CD8-positive, alpha-beta memory T cell (primary cell): ENCODE measurements around the gene CFAP47. TPM values are rescaled to one million over a fixed set of nuclear protein-coding genes. Genes with fewer than 3 reads are reported as not detected.
"Not testable (repeated sequence)": the region's sequence is repeated elsewhere in the genome, so short reads cannot be mapped to it uniquely, and the experiment has no call there.

Experiments used
- CTCF ChIA-PET: fragments of 350-600 bp; sonication (Branson Sonifier 250); formaldehyde crosslinking; loops from one replicate; lab custom pipeline; 2021; ENCODE audit warnings: antibody characterized with exemption; lab: Charles Lee
- POLR2A ChIA-PET: fragments of 350-600 bp; sonication (Branson Sonifier 250); formaldehyde crosslinking; loops from one replicate; lab custom pipeline; 2021; ENCODE audit warnings: antibody characterized with exemption; lab: Charles Lee
- DNase-seq, 5 donors: peaks; one replicate each; pipeline versions ENCODE4 v3.0.0 to v3.0.0-alpha.2; 2020 to 2022; ENCODE audit warnings: mixed read lengths in 1 of 5
- H3K27ac ChIP-seq: one replicate; pipeline ENCODE4 v1.7.0; 2013; ENCODE audit warnings: low read depth, mild to moderate bottlenecking, low read length, moderate library complexity
- H3K27me3 ChIP-seq: 2 replicates; pipeline ENCODE4 v1.7.0; 2013; ENCODE audit warnings: low read length, mild to moderate bottlenecking; ENCODE audit not compliant: insufficient read depth, poor library complexity, severe bottlenecking
- H3K36me3 ChIP-seq: 2 replicates; pipeline ENCODE4 v1.7.0; 2013; ENCODE audit warnings: mild to moderate bottlenecking, low read length, moderate library complexity; ENCODE audit not compliant: insufficient read depth
- H3K4me1 ChIP-seq: 2 replicates; pipeline ENCODE4 v1.7.0; 2013; ENCODE audit warnings: mild to moderate bottlenecking, low read length, moderate library complexity; ENCODE audit not compliant: insufficient read depth
- H3K4me3 ChIP-seq: 2 replicates; pipeline ENCODE4 v1.7.0; 2013; ENCODE audit warnings: mild to moderate bottlenecking, low read length
- H3K9me3 ChIP-seq: 2 replicates; pipeline ENCODE4 v1.7.0; 2013; ENCODE audit warnings: mild to moderate bottlenecking, low read length
- H3K27ac Mint-ChIP-seq, 8 donors: one replicate each; pipeline ENCODE4 v1.8.0; 2020 to 2021; ENCODE audit warnings: mixed read lengths in 8 of 8, mild to moderate bottlenecking in 6 of 8, inconsistent platforms in 3 of 8, moderate library complexity in 3 of 8
- H3K27me3 Mint-ChIP-seq, 2 donors: one replicate each; pipeline ENCODE4 v1.8.0; 2020 to 2021; ENCODE audit warnings: mixed read lengths in 2 of 2, mild to moderate bottlenecking in 1 of 2, moderate library complexity in 1 of 2
- H3K36me3 Mint-ChIP-seq, 3 donors: one replicate each; pipeline ENCODE4 v1.8.0; 2020 to 2021; ENCODE audit warnings: mixed read lengths in 3 of 3, inconsistent platforms in 1 of 3, mild to moderate bottlenecking in 1 of 3
- H3K4me1 Mint-ChIP-seq, 3 donors: one replicate each; pipeline ENCODE4 v1.8.0; 2020 to 2021; ENCODE audit warnings: mixed read lengths in 3 of 3, inconsistent platforms in 1 of 3, mild to moderate bottlenecking in 1 of 3
- H3K4me3 Mint-ChIP-seq, 7 donors: one replicate each; pipeline ENCODE4 v1.8.0; 2020 to 2021; ENCODE audit warnings: mixed read lengths in 7 of 7, mild to moderate bottlenecking in 6 of 7, moderate library complexity in 4 of 7, inconsistent platforms in 2 of 7
- H3K9me3 Mint-ChIP-seq, 5 donors: one replicate each; pipeline ENCODE4 v1.8.0; 2020 to 2022; ENCODE audit warnings: mixed read lengths in 5 of 5, mild to moderate bottlenecking in 3 of 5, moderate library complexity in 2 of 5, inconsistent platforms in 1 of 5
- polyA plus RNA-seq: library from polyadenylated mRNA; unstranded; fragments of 300-500 nt; fragmentation: Illumina TruSeq; gene quantifications from one replicate; pipeline ENCODE4 v1.2.3, GENCODE V29; 2021
- total RNA-seq, 2 experiments: library from RNA; stranded (reverse); gene quantifications; one replicate each; pipeline ENCODE4 v1.2.3, GENCODE V29; 2021

CFAP47 gene
- total and polyA plus RNA-seq, 3 experiments from 2014 or later: not detected

DNA sequence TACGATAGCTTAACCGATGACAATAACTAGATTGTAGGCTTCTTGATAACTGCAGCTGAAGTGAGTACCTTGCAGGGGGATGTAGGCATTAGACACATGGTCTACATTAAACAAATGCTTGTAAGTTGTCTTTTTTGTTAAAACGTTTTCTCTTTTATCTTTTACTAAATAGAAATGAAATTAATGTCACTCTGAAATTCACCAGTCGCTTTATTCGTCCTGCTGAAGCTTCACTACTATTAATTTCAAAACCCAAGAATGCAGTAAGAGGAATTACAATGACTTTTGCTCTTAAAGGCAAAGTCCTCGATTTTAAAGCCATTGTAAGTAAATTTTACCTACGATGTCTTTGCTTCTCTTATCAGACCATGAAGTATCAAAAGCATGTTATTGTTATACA lies 239.7 kb downstream of the CFAP47 start:
- POLR2A ChIA-PET: no interaction called here
- Histone ChIP-seq H3K36me3 (no peaks in the 10 kb centered on the region), H3K4me1 (no peaks in the 10 kb centered on the region), H3K27me3 (no peaks in the 10 kb centered on the region), H3K4me3 (no peak overlapping the region), H3K9me3 (no peaks in the 10 kb centered on the region), H3K27ac (no peak overlapping the region)
- no peak overlapping the region for H3K27ac Mint-ChIP-seq
- no peaks in the 10 kb centered on the region for H3K36me3 Mint-ChIP-seq
- no peaks in the 10 kb centered on the region for H3K4me1 Mint-ChIP-seq
- H3K4me3 Mint-ChIP-seq: no peak overlapping the region
- CTCF ChIA-PET: no interaction called here
- peaks cover 0 to 6% (median 0%) of the 10 kb centered on the region in 5 donors for H3K9me3 Mint-ChIP-seq
- no peak for DNase-seq
- H3K27me3 Mint-ChIP-seq: no peaks in the 10 kb centered on the region

GRCh38 chrX:36160081-36160480 lies 240.5 kb downstream of the CFAP47 start:
- no peaks in the 10 kb centered on the region for H3K4me1 ChIP-seq
- H3K9me3 ChIP-seq: no peaks in the 10 kb centered on the region
- no peaks in the 10 kb centered on the region for H3K27me3 ChIP-seq
- no peaks in the 10 kb centered on the region for H3K36me3 ChIP-seq
- Mint-ChIP-seq H3K4me3 (no peak overlapping the region), H3K27me3 (no peaks in the 10 kb centered on the region), H3K9me3 (peaks cover 0 to 6% (median 0%) of the 10 kb centered on the region in 5 donors), H3K36me3 (no peaks in the 10 kb centered on the region), H3K27ac (no peak overlapping the region), H3K4me1 (no peaks in the 10 kb centered on the region)
- no peak for DNase-seq
- H3K4me3 ChIP-seq: no peak overlapping the region
- ChIA-PET CTCF (no interaction called here), POLR2A (no interaction called here)
- H3K27ac ChIP-seq: no peak overlapping the region

DNA sequence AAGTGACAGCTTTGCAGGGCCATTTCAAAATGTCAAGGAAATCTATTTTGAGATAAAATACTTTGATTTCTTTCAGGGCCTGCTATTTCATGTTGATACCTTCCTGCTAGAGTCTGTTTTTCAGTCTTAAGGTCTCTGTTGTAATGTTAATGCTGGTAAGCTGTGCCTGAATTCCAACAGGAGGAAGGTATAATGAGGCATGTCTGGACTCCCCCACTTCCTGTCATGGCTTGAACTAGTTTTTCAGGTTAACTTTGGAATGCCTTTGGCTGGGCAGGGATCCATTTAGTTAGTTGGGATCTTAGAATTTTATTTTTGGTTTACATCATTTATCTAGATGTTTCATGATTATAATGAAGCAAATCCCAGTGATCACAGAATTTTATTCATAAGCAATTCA lies 279.0 kb downstream of the CFAP47 start:
- no peak overlapping the region for H3K4me3 Mint-ChIP-seq
- ChIA-PET CTCF (no interaction called here), POLR2A (no interaction called here)
- Histone ChIP-seq H3K4me3 (no peak overlapping the region), H3K27ac (no peak overlapping the region), H3K27me3 (no peaks in the 10 kb centered on the region), H3K9me3 (no peaks in the 10 kb centered on the region), H3K4me1 (no peaks in the 10 kb centered on the region), H3K36me3 (no peaks in the 10 kb centered on the region)
- DNase-seq: no peak
- no peak overlapping the region for H3K27ac Mint-ChIP-seq
- no peaks in the 10 kb centered on the region for H3K27me3 Mint-ChIP-seq
- H3K9me3 Mint-ChIP-seq: peaks cover 0 to 4% (median 0%) of the 10 kb centered on the region in 5 donors
- no peaks in the 10 kb centered on the region for H3K36me3 Mint-ChIP-seq
- H3K4me1 Mint-ChIP-seq: no peaks in the 10 kb centered on the region

GRCh38 chrX:36199928-36200327 lies 280.4 kb downstream of the CFAP47 start:
- Histone ChIP-seq H3K36me3 (no peaks in the 10 kb centered on the region), H3K9me3 (no peaks in the 10 kb centered on the region), H3K27me3 (no peaks in the 10 kb centered on the region), H3K27ac (no peak overlapping the region), H3K4me1 (no peaks in the 10 kb centered on the region), H3K4me3 (no peak overlapping the region)
- no peak for DNase-seq
- H3K4me3 Mint-ChIP-seq: no peak overlapping the region
- H3K27ac Mint-ChIP-seq: no peak overlapping the region
- ChIA-PET CTCF (no interaction called here), POLR2A (no interaction called here)
- H3K9me3 Mint-ChIP-seq: peaks cover 0 to 4% (median 0%) of the 10 kb centered on the region in 5 donors
- no peaks in the 10 kb centered on the region for H3K4me1 Mint-ChIP-seq
- H3K27me3 Mint-ChIP-seq: no peaks in the 10 kb centered on the region
- H3K36me3 Mint-ChIP-seq: no peaks in the 10 kb centered on the region

GRCh38 chrX:36214924-36215323 lies 295.4 kb downstream of the CFAP47 start:
- Histone ChIP-seq H3K36me3 (no peaks in the 10 kb centered on the region), H3K27ac (no peak overlapping the region), H3K27me3 (no peaks in the 10 kb centered on the region), H3K4me3 (no peak overlapping the region), H3K4me1 (no peaks in the 10 kb centered on the region), H3K9me3 (no peaks in the 10 kb centered on the region)
- Mint-ChIP-seq H3K36me3 (no peaks in the 10 kb centered on the region), H3K27ac (no peak overlapping the region), H3K27me3 (no peaks in the 10 kb centered on the region), H3K4me1 (no peaks in the 10 kb centered on the region), H3K9me3 (peaks cover 0 to 6% (median under 1%) of the 10 kb centered on the region in 5 donors), H3K4me3 (no peak overlapping the region)
- CTCF ChIA-PET: no interaction called here
- POLR2A ChIA-PET: no interaction called here
- DNase-seq: no peak

DNA sequence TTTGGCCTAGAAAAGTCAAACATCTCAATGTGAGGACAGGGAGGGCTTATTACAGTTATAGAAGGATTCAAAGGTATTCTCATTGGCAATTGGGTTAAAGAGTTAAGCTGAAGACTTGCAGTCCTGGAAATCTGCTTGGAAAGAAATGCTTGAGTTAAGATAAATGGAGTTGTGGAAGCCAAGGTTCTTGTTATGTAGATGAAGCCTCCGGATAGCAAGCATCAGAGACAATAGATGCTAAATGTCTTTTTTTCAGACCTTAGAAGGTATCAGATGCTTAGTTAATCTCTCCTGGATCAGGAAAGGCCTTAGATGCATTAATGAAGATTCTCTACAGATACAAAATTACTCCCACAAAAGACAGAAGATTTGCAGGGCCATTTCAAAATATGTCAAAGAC lies 299.3 kb downstream of the CFAP47 start:
- H3K27ac Mint-ChIP-seq: no peak overlapping the region

GRCh38 chrX:36234840-36235528 lies 315.4 kb downstream of the CFAP47 start:
- H3K4me3 Mint-ChIP-seq, H3K36me3 Mint-ChIP-seq, H3K9me3 ChIP-seq, H3K4me3 ChIP-seq, H3K4me1 Mint-ChIP-seq, H3K27me3 Mint-ChIP-seq, H3K27ac ChIP-seq, H3K27me3 ChIP-seq, CTCF ChIA-PET, POLR2A ChIA-PET, H3K4me1 ChIP-seq, H3K36me3 ChIP-seq, DNase-seq, H3K27ac Mint-ChIP-seq: not testable (repeated sequence)
- peaks cover 0 to 11% (median 4%) of the 10 kb centered on the region in 5 donors for H3K9me3 Mint-ChIP-seq

More for the DNA sequence above, 299.3 kb downstream of the CFAP47 start:
- no peaks in the 10 kb centered on the region for H3K36me3 Mint-ChIP-seq
- H3K9me3 Mint-ChIP-seq: peaks cover 0 to 6% (median 0%) of the 10 kb centered on the region in 5 donors
- H3K4me3 Mint-ChIP-seq: no peak overlapping the region
- Histone ChIP-seq H3K4me1 (no peaks in the 10 kb centered on the region), H3K36me3 (no peaks in the 10 kb centered on the region), H3K27me3 (no peaks in the 10 kb centered on the region), H3K9me3 (no peaks in the 10 kb centered on the region), H3K27ac (no peak overlapping the region), H3K4me3 (no peak overlapping the region)
- POLR2A ChIA-PET: no interaction called here
- CTCF ChIA-PET: no interaction called here
- DNase-seq: no peak
- no peaks in the 10 kb centered on the region for H3K27me3 Mint-ChIP-seq
- H3K4me1 Mint-ChIP-seq: no peaks in the 10 kb centered on the region

DNA sequence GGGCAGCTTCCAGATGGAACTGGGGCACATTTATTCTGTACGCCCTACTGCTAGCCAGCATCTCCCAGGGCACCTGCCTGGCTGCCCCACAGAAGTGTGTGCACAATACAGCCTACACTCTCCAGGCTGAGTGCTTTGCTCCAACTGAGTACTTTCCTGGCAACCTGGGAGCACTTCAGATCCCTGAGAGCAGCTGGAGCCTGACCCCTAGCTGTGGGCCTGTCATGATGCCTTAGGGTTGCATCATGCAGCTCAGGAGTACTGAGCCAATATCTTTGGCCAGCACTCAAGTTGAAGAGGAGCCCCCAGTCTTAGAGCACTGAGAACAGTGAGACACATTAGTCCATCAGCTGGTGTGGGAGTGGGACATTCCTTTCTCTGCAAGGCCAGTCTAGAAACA lies 321.9 kb downstream of the CFAP47 start:
- H3K36me3 ChIP-seq: no peaks in the 10 kb centered on the region
- no peaks in the 10 kb centered on the region for H3K4me1 Mint-ChIP-seq
- no peak for DNase-seq
- no peaks in the 10 kb centered on the region for H3K27me3 ChIP-seq
- ChIA-PET POLR2A (no interaction called here), CTCF (no interaction called here)
- no peaks in the 10 kb centered on the region for H3K4me1 ChIP-seq
- no peaks in the 10 kb centered on the region for H3K36me3 Mint-ChIP-seq
- H3K27ac Mint-ChIP-seq: no peak overlapping the region
- peaks cover 0 to 1% of the 10 kb centered on the region in 2 donors for H3K27me3 Mint-ChIP-seq
- no peaks in the 10 kb centered on the region for H3K9me3 ChIP-seq
- H3K27ac ChIP-seq: no peak overlapping the region
- no peak overlapping the region for H3K4me3 ChIP-seq
- peaks cover 0 to 7% (median 0%) of the 10 kb centered on the region in 5 donors for H3K9me3 Mint-ChIP-seq
- H3K4me3 Mint-ChIP-seq: no peak overlapping the region
